Psoas muscle (tissue), 8 donors: ENCODE results near the gene PSMD4. TPM values are rescaled to one million over a fixed set of nuclear protein-coding genes. Genes with fewer than 3 reads are reported as not detected.

Source experiments
- ATAC-seq, 4 donors: fragments of 200-7000 bp; cut with Tn5 transposase; one replicate each; pipeline ENCODE4 v1.9.1; 2020; ENCODE audit warnings: moderate library complexity in 3 of 4, mild to moderate bottlenecking in 2 of 4
- DNase-seq, 2 donors: peaks; one replicate each; pipeline ENCODE4 v3.0.0-alpha.2; 2020
- H3K27ac ChIP-seq: fragments of 200-600 bp; one replicate; pipeline ENCODE4 v1.8.0; 2022
- H3K27me3 ChIP-seq, 3 donors: fragments of 200-600 bp in 1 of 3; one replicate each; pipeline versions ENCODE4 v1.6.1 to v1.8.0; 2013 to 2022; ENCODE audit warnings: low read length in 2 of 3, mild to moderate bottlenecking in 2 of 3, moderate library complexity in 1 of 3; ENCODE audit not compliant: insufficient read depth in 3 of 3
- H3K36me3 ChIP-seq, 2 donors: fragments of 200-600 bp in 1 of 2; one replicate each; pipeline versions ENCODE4 v1.6.1 to v1.8.0; 2013 to 2022; ENCODE audit warnings: low read depth in 1 of 2, mild to moderate bottlenecking in 1 of 2, moderate library complexity in 1 of 2; ENCODE audit not compliant: insufficient read depth in 1 of 2
- H3K4me1 ChIP-seq: fragments of 200-600 bp; one replicate; pipeline ENCODE4 v1.8.0; 2022
- H3K4me3 ChIP-seq: fragments of 200-600 bp; one replicate; pipeline ENCODE4 v1.8.0; 2022; ENCODE audit warnings: mild to moderate bottlenecking
- H3K9me3 ChIP-seq: fragments of 200-600 bp; one replicate; pipeline ENCODE4 v1.8.0; 2022
- WGBS, 3 donors: extraction: QIAGEN DNeasy Blood & Tissue Kit; methylation state at CpG; one replicate each; pipeline versions ENCODE4 v1.1.6 to v1.1.7; 2013; 5-methylcytosine and 5-hydroxymethylcytosine counted together
- intact Hi-C, 2 donors: fragments of 100-400 bp; cut with DNase I; formaldehyde crosslinking; loops; one replicate each; pipeline versions ENCODE4 v1.11.0 to v1.14.2; 2022
- polyA plus RNA-seq, 3 donors: library from polyadenylated mRNA; stranded (reverse); fragments of 200-250 nt; gene quantifications; one replicate each; pipeline ENCODE4 v1.2.3, GENCODE V29; 2013
- total RNA-seq, 4 donors: library from RNA; stranded (reverse); fragmentation: NEBNext Ultra II Directional in 2 of 4; extraction: Animal tissue kit (Norgen Biotek cat#: 25700) in 2 of 4; gene quantifications; one replicate each; pipeline versions ENCODE4 v1.2.1 to v1.2.4, GENCODE V29; 2021 to 2023
- TF ChIP-seq, protein P1 (sequence below): fragments of 200-600 bp; IDR thresholded peaks from one replicate; pipeline ENCODE4 v1.8.0; 2022; ENCODE audit warnings: antibody characterized with exemption
- donor health status: healthy with polysubstance abuse.
- donor health status: DM: no; HTN: no; CAD: no; lungs with moderate emphysema.
- donor health status: Bipolar disorder and iron deficiency.
- donor health status: healthy.
- donor health status: DM: yes; HTN: yes; CAD: no.
- donor health status: DM: no; HTN: no; CAD: no.
- donor health status: DM: no; HTN: no; CAD: no.
- donor health status: DM: yes; HTN: yes; CAD: no.

Gene PSMD4
- total and polyA plus RNA-seq, 7 donors, result 208 to 486 (median 298) TPM

DNA sequence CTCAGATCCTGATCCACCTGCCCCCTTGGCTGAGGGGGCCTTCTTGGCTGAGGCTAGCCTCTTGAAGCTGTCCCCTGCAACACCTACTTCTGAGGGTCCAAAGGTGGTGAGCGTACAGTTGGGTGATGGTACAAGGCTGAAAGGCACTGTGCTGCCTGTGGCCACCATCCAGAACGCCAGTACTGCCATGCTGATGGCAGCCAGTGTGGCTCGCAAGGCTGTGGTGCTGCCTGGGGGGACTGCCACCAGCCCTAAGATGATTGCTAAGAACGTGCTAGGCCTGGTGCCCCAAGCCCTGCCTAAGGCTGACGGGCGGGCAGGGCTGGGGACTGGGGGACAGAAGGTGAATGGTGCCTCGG lies 32.8 kb downstream of the PSMD4 start:
- H3K27me3 ChIP-seq, result no peaks in the 10 kb centered on the region
- H3K27ac ChIP-seq, result no peak overlapping the region
- intact Hi-C loops, result no loop called here
- no peak overlapping the region for H3K4me3 ChIP-seq
- WGBS, 3 donors, result 82 to 90% (median 83%) methylated on average over 6 to 7 of the region's 7 CpGs
- H3K9me3 ChIP-seq, result no peaks in the 10 kb centered on the region
- TF ChIP-seq, protein P1, sequence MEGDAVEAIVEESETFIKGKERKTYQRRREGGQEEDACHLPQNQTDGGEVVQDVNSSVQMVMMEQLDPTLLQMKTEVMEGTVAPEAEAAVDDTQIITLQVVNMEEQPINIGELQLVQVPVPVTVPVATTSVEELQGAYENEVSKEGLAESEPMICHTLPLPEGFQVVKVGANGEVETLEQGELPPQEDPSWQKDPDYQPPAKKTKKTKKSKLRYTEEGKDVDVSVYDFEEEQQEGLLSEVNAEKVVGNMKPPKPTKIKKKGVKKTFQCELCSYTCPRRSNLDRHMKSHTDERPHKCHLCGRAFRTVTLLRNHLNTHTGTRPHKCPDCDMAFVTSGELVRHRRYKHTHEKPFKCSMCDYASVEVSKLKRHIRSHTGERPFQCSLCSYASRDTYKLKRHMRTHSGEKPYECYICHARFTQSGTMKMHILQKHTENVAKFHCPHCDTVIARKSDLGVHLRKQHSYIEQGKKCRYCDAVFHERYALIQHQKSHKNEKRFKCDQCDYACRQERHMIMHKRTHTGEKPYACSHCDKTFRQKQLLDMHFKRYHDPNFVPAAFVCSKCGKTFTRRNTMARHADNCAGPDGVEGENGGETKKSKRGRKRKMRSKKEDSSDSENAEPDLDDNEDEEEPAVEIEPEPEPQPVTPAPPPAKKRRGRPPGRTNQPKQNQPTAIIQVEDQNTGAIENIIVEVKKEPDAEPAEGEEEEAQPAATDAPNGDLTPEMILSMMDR, result no peak
- DNase-seq, result no peak
- H3K36me3 ChIP-seq, result peaks cover 3 to 72% of the 10 kb centered on the region in 2 donors
- no peak for ATAC-seq
- H3K4me1 ChIP-seq, result peaks cover 16% of the 10 kb centered on the region

DNA sequence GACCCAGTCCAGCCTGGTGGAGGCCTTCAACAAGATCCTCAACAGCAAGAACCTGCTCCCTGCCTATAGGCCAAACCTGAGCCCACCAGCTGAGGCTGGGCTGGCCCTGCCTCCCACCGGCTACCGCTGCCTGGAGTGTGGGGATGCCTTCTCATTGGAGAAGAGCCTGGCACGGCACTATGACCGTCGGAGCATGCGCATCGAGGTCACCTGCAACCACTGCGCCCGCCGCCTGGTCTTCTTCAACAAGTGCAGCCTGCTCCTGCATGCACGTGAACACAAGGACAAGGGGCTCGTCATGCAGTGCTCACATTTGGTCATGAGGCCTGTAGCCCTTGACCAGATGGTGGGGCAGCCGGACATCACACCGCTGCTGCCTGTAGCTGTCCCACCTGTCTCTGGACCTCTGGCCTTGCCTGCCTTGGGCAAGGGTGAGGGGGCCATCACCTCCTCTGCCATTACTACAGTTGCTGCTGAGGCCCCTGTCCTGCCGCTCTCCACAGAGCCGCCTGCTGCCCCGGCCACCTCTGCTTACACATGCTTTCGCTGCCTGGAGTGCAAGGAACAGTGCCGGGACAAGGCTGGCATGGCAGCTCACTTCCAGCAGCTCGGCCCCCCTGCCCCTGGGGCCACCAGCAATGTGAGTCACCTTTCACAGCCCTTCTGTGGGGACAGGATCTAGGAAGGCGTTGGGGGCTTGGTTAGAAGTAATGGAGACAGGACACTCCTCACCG lies 33.4 kb downstream of the PSMD4 start:
- intact Hi-C loops, result no loop called here
- H3K36me3 ChIP-seq, result peaks cover 3 to 78% of the 10 kb centered on the region in 2 donors
- WGBS, 3 donors, result 88 to 91% (median 90%) methylated on average over 20 to 22 of the region's 22 CpGs

DNA sequence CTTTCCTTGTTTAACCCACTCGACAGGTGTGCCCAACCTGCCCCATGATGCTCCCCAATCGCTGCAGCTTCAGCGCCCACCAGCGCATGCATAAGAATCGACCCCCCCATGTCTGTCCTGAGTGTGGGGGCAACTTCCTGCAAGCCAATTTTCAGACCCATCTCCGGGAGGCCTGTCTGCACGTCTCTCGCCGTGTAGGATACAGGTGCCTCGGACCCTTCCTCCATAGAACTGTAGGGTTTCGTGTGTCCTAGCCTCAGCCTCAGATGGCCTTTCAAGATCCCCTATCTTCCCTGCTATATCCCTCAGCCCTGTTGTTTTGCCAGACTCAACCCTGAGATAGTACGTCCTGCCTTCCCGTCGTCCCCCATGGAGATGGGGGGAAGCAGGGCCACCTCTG lies 34.0 kb downstream of the PSMD4 start:
- H3K9me3 ChIP-seq, result no peaks in the 10 kb centered on the region
- no peak for ATAC-seq
- 82 to 92% (median 82%) methylated on average over 14 of the region's 14 CpGs for WGBS, 3 donors
- H3K36me3 ChIP-seq, result peaks cover 3 to 84% of the 10 kb centered on the region in 2 donors
- H3K4me3 ChIP-seq, result no peak overlapping the region
- intact Hi-C loops, result no loop called here
- peaks cover 10% of the 10 kb centered on the region for H3K4me1 ChIP-seq
- TF ChIP-seq, protein P1, result no peak
- H3K27me3 ChIP-seq, result no peaks in the 10 kb centered on the region
- H3K27ac ChIP-seq, result no peak overlapping the region
- DNase-seq, result no peak

More for the DNA sequence above, 33.4 kb downstream of the PSMD4 start:
- Histone ChIP-seq H3K4me3 (no peak overlapping the region), H3K9me3 (no peaks in the 10 kb centered on the region), H3K27ac (no peak overlapping the region), H3K27me3 (no peaks in the 10 kb centered on the region), H3K4me1 (peaks cover 16% of the 10 kb centered on the region)
- no peak for DNase-seq
- no peak for ATAC-seq
- TF ChIP-seq, protein P1, result no peak

DNA sequence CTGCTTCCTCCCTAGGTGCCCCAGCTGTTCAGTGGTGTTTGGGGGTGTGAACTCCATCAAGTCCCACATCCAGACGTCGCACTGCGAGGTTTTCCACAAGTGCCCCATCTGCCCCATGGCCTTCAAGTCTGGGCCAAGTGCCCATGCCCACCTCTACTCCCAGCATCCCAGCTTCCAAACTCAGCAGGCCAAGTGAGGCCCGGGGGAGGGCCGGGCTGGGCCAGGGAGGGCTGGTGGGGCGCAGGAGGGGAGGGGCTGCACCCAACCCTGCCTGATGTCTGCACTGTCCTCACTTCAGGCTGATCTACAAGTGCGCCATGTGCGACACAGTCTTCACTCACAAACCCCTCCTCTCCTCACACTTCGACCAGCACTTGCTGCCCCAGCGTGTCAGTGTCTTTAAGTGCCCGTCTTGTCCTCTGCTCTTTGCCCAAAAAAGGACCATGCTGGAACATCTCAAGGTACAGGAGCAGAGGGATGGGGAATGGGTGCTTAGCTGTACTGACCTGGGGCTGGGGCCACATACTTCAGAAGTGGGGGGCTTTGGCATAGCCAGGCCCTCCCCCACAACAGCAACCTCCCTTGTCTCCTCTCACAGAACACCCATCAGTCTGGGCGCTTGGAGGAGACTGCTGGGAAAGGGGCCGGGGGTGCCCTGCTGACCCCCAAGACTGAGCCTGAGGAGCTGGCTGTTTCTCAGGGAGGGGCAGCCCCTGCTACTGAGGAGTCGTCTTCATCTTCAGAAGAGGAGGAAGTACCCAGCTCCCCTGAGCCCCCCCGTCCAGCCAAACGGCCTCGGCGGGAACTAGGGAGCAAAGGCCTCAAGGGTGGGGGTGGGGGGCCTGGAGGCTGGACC lies 34.8 kb downstream of the PSMD4 start:
- no peak overlapping the region for H3K27ac ChIP-seq
- peaks cover 2% of the 10 kb centered on the region for H3K4me1 ChIP-seq
- peaks cover 3 to 92% of the 10 kb centered on the region in 2 donors for H3K36me3 ChIP-seq
- H3K4me3 ChIP-seq, result no peak overlapping the region
- H3K27me3 ChIP-seq, result no peaks in the 10 kb centered on the region
- DNase-seq (no peak), ATAC-seq (peak in 2 of 4 donors; percentile 2 to 9)
- WGBS, 3 donors, result 68 to 73% (median 70%) methylated on average over 18 of the region's 18 CpGs
- intact Hi-C loops, result no loop called here
- TF ChIP-seq, protein P1, result no peak
- no peaks in the 10 kb centered on the region for H3K9me3 ChIP-seq
